OCI-LY7 (cell line): ENCODE results near the gene UBE2J1. TPM values are rescaled to one million over a fixed set of nuclear protein-coding genes. Genes with fewer than 3 reads are reported as not detected.

Experiments used
- BruUV-seq: library from RNA; stranded (reverse); fragments of 400-500 nt; replicated peaks from 2 replicates; lab custom pipeline; 2021; lab: Mats Ljungman, UMichigan
- CTCF ChIA-PET: fragments of 300-600 bp; sonication (Branson Sonifier 250); formaldehyde crosslinking; loops from one replicate; lab custom pipeline; 2022; ENCODE audit warnings: antibody characterized with exemption; ENCODE audit not compliant: unreplicated experiment; lab: Charles Lee
- POLR2A ChIA-PET: fragments of 300-600 bp; sonication (Branson Sonifier 250); formaldehyde crosslinking; loops from one replicate; lab custom pipeline; 2022; ENCODE audit warnings: antibody characterized with exemption; lab: Charles Lee
- DNase-seq: peaks from one replicate; pipeline ENCODE4 v3.0.0-alpha.2; 2015; ENCODE audit warnings: low spot score
- H2AFZ ChIP-seq: fragments of 200-600 bp; sonication (generic), shearing (Covaris generic); 2 replicates; pipeline ENCODE4 v1.6.1; 2014; ENCODE audit warnings: mild to moderate bottlenecking, antibody characterized with exemption, low read length, moderate library complexity
- H3K27ac ChIP-seq: fragments of 200-600 bp; sonication (generic); 2 replicates; pipeline ENCODE4 v1.5.1; 2014; ENCODE audit warnings: mixed run types, low read depth, mild to moderate bottlenecking, moderate library complexity, low read length, inconsistent platforms; ENCODE audit not compliant: poor library complexity, severe bottlenecking
- H3K36me3 ChIP-seq: fragments of 200-600 bp; sonication (generic); 2 replicates; pipeline ENCODE4 v1.6.1; 2014; ENCODE audit warnings: mild to moderate bottlenecking, antibody characterized with exemption, low read length, moderate library complexity, mixed read lengths; ENCODE audit not compliant: insufficient read depth
- H3K4me1 ChIP-seq: fragments of 200-600 bp; sonication (generic); 2 replicates; pipeline ENCODE4 v1.5.1; 2014; ENCODE audit warnings: mild to moderate bottlenecking, low read length; ENCODE audit not compliant: insufficient read depth, poor library complexity, severe bottlenecking
- H3K4me2 ChIP-seq: fragments of 200-600 bp; sonication (generic); 2 replicates; pipeline ENCODE4 v1.6.1; 2014; ENCODE audit warnings: mild to moderate bottlenecking, low read length
- H3K4me3 ChIP-seq: fragments of 200-600 bp; sonication (generic); 2 replicates; pipeline ENCODE4 v1.5.1; 2014; ENCODE audit warnings: mild to moderate bottlenecking, low read depth, low read length; ENCODE audit not compliant: poor library complexity, severe bottlenecking
- H3K79me2 ChIP-seq: fragments of 200-600 bp; sonication (generic); 2 replicates; pipeline ENCODE4 v1.6.1; 2016; ENCODE audit warnings: low read depth, mild to moderate bottlenecking, low read length, moderate library complexity, mixed read lengths; ENCODE audit not compliant: insufficient read depth
- H3K9me2 ChIP-seq: fragments of 200-600 bp; sonication (generic); 2 replicates; pipeline ENCODE4 v1.6.1; 2016; ENCODE audit warnings: mild to moderate bottlenecking, low read length, mixed read lengths; ENCODE audit not compliant: insufficient read depth
- H3K9me3 ChIP-seq: fragments of 200-600 bp; sonication (generic); 2 replicates; pipeline ENCODE4 v1.6.1; 2014; ENCODE audit warnings: mild to moderate bottlenecking, mixed run types, low read length, mixed read lengths
- H4K20me1 ChIP-seq: fragments of 200-600 bp; sonication (generic); 2 replicates; pipeline ENCODE4 v1.6.1; 2014; ENCODE audit warnings: mild to moderate bottlenecking, antibody characterized with exemption, low read length, moderate library complexity, mixed read lengths; ENCODE audit not compliant: insufficient read depth
- CTCF ChIP-seq: fragments of 200-600 bp; sonication (generic); conservative IDR thresholded peaks from 2 replicates; pipeline ENCODE4 v1.5.1; 2014; ENCODE audit warnings: mild to moderate bottlenecking, antibody characterized with exemption, low read length, moderate library complexity, mixed read lengths
- EZH2phosphoT487 ChIP-seq: fragments of 200-600 bp; sonication (generic); IDR thresholded peaks from 2 replicates; pipeline ENCODE4 v1.6.1; 2018; ENCODE audit warnings: low read depth, borderline replicate concordance, mild to moderate bottlenecking, mixed run types, antibody characterized with exemption, low read length, moderate library complexity, mixed read lengths
- intact Hi-C: fragments of 100-400 bp; cut with micrococcal nuclease; formaldehyde crosslinking; loops from one replicate; pipeline ENCODE4 v1.10.0; 2022; ENCODE audit not compliant: unreplicated experiment
- total RNA-seq, 2 experiments: library from RNA; depleted of rRNA in 1 of 2; stranded (reverse); fragments of >200 nt in 1 of 2; shearing (Covaris generic) in 1 of 2; gene quantifications; 2 replicates each; pipeline ENCODE4 v1.2.3, GENCODE V29; 2014 to 2022

UBE2J1 gene
- total RNA-seq, 2 experiments from 2014 or later: 117 to 243 TPM

GRCh38 chr6:89371849-89372505 lies 19.5 kb upstream of the UBE2J1 start:
- Histone ChIP-seq H4K20me1 (no peaks in the 10 kb centered on the region), H3K9me2 (no peaks in the 10 kb centered on the region), H3K36me3 (no peaks in the 10 kb centered on the region), H3K4me2 (peak overlapping the region; percentile 32), H3K9me3 (no peaks in the 10 kb centered on the region), H3K27ac (peak overlapping the region; percentile 40), H3K4me3 (no peak overlapping the region), H3K4me1 (peaks cover 64% of the 10 kb centered on the region), H2AFZ (peak overlapping the region; percentile 92), H3K79me2 (no peaks in the 10 kb centered on the region)
- TF ChIP-seq CTCF (peak; percentile 100), EZH2phosphoT487 (no peak)
- ChIA-PET POLR2A (interaction anchor here (0.6 to 2.5 kb wide), 17 partner anchors 9 to 449 kb away, joined by 3 to 20 read pairs (median 4); partner anchors contain the start of gene RRAGD), CTCF (interaction anchor here (0.9 to 3.0 kb wide), 6 partner anchors 22 to 457 kb away, joined by 3 to 8 read pairs (median 4); partner anchors contain the start of gene RRAGD)
- peak; percentile 89 for DNase-seq
- intact Hi-C loops: loop anchor here (1.0 to 5.0 kb wide), 4 partner anchors 40 to 238 kb away; partner anchors contain the start of genes ANKRD6 and RRAGD
- BruUV-seq: no TSS peak

- peak; percentile 29 for DNase-seq
- POLR2A ChIA-PET: interaction anchor here (1.1 to 11.1 kb wide), 2 partner anchors 10 to 17 kb away, joined by 5 to 242 read pairs; partner anchors contain the start of gene UBE2J1
- H3K4me3 ChIP-seq: no peak overlapping the region
- TF ChIP-seq CTCF (peak; percentile 73), EZH2phosphoT487 (no peak)
- peak overlapping the region; percentile 32 for H3K27ac ChIP-seq
- H2AFZ ChIP-seq: peak overlapping the region; percentile 13; the same call in 1 of the 2 replicates
- H3K4me1 ChIP-seq: peaks cover 76% of the 10 kb centered on the region
- no TSS peak for BruUV-seq
- no peaks in the 10 kb centered on the region for H3K79me2 ChIP-seq
- no peaks in the 10 kb centered on the region for H3K9me3 ChIP-seq
- CTCF ChIA-PET: interaction anchor here (1.3 kb wide), 1 partner anchor 57 kb away, joined by 3 read pairs; no protein-coding TSS in a partner anchor
- intact Hi-C loops: loop anchor here (1.0 to 5.0 kb wide), 5 partner anchors 57 to 386 kb away; no protein-coding TSS in a partner anchor
- H3K4me2 ChIP-seq: peak overlapping the region; percentile 62
- peaks cover 3% of the 10 kb centered on the region; the same call in 1 of the 2 replicates for H3K36me3 ChIP-seq
- no peaks in the 10 kb centered on the region for H4K20me1 ChIP-seq
- no peaks in the 10 kb centered on the region for H3K9me2 ChIP-seq
These were observed 16.5 kb upstream of the UBE2J1 start for GRCh38 chr6:89368999-89369398.
